Uterus (tissue), 2 donors: Measurements from ENCODE around the gene FAM43B.

Experiments used
- POLR2A ChIP-seq, 2 donors: fragments of 450-650 bp; IDR thresholded peaks; one replicate each; pipeline ENCODE4 v1.6.1; 2016; ENCODE audit warnings: antibody characterized with exemption in 2 of 2, mild to moderate bottlenecking in 1 of 2, moderate library complexity in 1 of 2
- TF ChIP-seq, protein P1 (sequence below), 4 experiments: fragments of 200-600 bp in 2 of 4; fragments of 450-650 bp in 2 of 4; sonication (generic) in 2 of 4; IDR thresholded peaks; one replicate each; pipeline ENCODE4 v1.5.1; 2016 to 2019; ENCODE audit warnings: antibody characterized with exemption in 4 of 4, mild to moderate bottlenecking in 2 of 4, moderate library complexity in 1 of 4

DNA sequence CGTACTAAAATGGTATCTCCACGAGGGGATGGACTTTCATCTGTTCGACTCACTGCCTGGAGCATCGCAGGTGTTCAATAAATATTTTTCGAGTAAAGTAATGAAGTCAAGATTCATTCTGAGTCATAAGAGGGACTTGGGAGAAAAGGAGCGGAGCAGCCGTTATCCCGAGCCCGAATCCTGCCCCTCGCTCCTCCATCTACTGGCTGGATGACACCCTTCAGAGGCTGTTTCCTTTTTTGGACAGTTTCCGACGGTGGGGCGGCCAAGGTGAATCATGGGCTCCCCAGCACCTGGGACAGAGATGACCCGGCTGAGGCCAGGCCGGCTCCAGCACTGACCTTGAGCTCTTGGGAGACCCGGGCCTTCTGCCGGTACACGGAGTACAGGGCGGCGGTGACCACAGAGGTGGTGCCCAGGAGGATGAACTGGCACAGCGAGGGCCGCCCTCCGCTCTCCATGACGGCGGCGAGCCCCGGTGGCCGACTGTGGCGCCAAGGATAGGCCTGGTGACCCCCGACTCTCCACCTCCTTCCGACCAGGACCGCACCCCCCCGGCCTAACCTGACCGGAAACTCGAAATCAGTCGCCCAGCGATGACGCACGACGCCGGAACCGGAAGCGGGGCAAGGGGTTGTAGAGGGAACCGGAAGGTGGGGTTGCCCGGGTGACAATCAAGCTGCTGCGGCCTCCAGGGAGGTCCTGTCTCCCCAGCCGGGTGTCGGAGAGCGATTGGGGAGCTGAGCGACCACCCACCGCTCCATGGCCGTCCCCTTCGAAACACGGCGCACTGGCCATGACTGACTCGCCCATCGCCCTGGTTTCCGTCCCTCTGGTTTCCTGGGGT is 44.6 kb upstream of the FAM43B start, which contains the start of gene MUL1:
- TF ChIP-seq, protein P1, sequence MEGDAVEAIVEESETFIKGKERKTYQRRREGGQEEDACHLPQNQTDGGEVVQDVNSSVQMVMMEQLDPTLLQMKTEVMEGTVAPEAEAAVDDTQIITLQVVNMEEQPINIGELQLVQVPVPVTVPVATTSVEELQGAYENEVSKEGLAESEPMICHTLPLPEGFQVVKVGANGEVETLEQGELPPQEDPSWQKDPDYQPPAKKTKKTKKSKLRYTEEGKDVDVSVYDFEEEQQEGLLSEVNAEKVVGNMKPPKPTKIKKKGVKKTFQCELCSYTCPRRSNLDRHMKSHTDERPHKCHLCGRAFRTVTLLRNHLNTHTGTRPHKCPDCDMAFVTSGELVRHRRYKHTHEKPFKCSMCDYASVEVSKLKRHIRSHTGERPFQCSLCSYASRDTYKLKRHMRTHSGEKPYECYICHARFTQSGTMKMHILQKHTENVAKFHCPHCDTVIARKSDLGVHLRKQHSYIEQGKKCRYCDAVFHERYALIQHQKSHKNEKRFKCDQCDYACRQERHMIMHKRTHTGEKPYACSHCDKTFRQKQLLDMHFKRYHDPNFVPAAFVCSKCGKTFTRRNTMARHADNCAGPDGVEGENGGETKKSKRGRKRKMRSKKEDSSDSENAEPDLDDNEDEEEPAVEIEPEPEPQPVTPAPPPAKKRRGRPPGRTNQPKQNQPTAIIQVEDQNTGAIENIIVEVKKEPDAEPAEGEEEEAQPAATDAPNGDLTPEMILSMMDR (IDR thresholded peaks at IDR 0.05): peak in 1 of 4 experiments; percentile 19
- TF ChIP-seq POLR2A (IDR thresholded peaks at IDR 0.05): peak in 1 of 2 donors; percentile 69
